ENCODE results near the gene ANKRD55.
"Not testable (repeated sequence)": the region's sequence is repeated elsewhere in the genome, so short reads cannot be mapped to it uniquely, and the experiment has no call there.

ANKRD55 gene

DNA sequence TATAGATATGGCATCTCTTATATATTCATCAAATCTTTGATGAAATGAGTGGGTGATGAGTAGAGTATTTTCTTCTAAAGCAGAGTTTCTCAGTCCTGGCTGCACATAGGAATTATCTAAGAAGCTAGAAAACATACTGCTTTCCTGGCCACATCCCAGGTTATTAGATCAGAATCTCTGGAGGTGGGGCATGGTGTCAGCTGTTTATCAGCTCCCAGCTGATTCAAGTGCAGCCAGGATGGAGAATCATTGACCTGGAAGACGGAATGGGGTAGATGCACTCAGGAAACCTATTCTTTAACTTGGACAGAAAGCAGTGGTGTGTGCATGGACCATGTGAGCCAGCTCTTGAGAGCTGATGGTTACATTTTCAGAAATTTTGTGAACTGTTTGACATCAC lies 130.2 kb downstream of the ANKRD55 start:
- DNase-seq (ENCODE audit: low read depth): no peak

DNA sequence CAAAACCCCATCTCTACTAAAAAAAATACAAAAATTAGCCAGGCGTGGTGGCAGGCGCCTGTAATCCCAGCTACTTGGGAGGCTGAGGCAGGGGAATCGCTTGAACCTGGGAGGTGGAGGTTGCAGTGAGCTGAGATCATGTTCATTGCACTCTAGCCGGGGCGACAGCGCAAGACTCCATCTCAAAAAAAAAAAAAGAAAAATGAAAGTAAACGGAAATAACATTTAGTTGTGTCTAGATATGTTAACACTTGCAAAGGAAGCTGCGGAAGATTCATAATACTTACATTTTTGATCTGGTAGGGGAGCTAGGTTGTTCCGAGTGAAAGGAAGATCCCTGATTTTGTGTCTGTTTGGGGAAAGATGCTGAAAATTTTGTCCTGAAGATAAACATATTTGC lies 130.9 kb downstream of the ANKRD55 start:
- DNase-seq (ENCODE audit: low read depth): not testable (repeated sequence)

DNA sequence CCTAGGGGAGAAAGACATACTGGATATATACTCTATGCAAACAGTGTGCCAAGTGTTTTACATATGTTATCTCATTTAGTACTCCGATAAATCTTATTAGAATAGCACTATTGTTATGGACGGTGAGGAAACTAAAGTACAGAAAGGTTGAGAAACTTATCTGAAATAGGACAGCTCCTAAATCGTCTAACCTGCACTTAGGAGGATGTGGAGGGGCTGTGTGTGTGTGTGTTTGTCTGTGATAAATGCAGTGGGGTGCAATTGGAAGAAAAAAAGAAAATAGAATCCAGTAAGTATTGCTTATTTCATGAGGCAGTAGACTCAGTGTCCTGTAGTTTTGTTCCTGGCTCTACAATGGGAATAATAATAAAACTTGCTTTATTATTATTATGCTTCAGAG lies 131.9 kb downstream of the ANKRD55 start:
- DNase-seq (ENCODE audit: low read depth): no peak

DNA sequence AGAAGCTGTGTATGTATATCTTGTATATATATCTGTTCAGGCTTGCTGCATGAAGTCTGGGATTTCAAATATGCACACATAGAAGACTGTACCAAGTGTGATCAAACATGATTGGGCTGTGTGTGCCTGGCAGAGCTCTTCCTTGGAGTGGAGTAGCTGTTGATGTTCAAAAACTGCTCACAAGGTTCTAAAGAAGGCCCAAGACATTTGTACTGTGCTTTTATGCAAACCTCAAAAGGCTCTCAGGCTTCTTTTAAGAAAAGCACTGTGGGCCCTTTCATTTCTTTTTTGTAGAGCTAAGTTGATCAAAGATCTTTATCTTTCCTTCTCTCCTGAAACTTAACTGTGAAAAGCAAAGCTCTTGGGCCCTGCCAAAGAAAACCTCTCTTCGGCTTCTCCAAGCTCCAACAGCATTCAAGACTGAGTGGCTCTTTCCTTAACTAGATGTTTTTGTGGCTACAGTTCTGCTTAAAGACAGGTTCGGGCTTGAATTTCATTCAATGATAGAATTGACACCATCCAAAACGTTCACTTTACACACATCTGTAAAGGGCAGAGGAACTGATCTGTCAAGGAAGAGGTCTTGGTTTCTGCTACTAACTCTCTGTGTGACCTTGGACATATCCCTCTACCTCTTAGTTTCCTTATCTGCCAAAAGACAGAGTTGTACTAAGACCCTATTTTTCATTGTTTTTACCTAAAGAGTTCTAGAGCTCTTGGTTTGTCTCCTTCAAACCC lies 132.5 kb downstream of the ANKRD55 start:
- DNase-seq (ENCODE audit: low read depth): no peak

DNA sequence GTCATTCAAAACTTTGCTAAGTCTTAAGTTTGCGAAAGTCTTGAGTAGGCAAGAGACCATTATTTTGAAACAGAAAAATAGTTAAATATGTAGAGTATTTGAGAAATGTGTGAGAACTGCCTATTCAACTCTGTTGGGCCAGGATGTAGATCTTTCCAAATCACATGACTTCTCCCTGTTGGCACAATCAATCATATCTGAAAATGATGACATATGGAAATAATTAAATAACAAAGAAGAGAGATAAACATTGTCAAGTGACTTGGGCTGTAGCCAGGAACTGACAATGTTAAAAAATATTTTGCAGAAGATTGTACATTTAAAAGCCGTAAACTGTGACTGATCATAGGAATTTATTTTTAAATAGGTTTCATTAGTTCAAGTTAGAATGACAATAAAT lies 133.8 kb downstream of the ANKRD55 start:
- no peak for DNase-seq (ENCODE audit: low read depth)

DNA sequence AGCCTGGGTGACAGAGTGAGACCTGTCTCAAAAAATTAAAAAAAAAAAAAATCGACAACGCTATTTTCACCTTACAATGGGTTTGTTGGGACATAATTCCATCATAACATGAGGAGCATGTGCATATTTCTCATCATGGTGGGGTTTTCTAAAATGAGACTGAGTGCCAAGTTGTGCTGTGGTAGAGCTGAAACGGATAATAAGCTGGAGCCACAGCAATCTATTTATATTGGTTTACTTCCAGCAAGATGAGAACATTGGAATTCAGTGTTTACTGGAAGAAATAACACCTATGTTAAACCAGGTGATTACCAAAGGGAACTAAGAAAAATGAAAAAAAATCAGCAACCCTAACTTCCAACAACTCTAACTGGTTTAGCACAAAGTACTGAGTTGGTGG lies 136.1 kb downstream of the ANKRD55 start:
- DNase-seq (ENCODE audit: low read depth): no peak

DNA sequence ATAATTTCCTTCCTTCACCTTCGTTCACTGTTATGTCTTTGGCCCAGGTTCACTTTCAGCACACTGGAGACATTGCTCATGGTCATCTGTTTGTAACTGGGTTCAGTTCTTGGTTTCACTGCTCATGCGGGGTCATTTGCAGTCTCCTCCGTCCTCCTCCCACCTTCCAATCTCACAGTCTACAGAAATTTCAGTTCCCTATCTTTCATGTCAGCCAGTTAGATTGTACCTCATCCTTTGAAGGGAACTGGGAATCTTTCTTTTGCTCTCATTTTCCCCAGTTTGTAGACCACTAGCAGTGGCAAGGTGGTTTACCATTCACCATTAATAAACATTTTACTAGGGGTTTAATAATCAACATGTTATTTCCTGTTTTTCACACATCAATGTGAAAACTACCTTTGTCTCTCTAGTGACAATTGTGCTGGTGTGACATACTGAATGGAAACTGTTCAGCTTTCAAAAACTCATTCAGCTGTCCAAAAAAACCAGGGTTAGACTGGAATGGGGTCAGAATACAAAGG lies 137.5 kb downstream of the ANKRD55 start:
- DNase-seq (ENCODE audit: low read depth): no peak

DNA sequence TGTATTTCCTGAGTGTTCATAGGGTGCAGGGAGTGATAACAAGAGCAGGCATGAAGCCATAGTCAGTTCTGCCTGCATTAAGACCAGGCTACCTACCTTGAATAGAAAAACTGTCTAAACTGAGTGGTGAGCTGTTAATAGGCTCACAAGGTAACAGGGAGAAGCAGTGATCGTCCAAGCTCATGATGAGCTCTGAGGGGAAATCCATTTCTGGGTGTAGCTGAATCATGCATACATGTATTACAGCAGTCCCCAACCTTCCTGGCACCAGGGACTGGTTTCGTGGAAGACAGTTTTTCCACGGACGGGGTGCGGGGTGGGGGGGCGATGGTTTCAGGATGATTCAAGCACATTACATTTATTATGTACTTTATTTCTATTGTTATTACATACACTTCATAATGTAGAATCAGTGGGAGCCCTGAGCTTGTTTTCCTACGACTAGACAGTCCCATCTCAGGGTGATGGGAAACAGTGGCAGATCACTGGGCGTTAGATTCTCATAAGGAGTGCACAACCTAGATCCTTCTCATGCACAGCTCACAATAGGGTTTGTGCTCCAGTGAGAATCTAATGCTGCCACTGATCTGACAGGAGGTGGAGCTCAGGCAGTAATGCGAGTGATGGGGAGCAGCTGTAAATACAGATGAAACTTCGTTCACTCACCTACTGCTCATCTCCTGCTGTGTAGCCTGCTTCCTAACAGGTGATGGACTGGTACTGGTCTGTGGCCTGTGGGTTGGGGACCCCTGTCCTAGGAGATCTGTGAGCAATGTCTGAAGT lies 138.4 kb downstream of the ANKRD55 start:
- no peak for DNase-seq (ENCODE audit: low read depth)

DNA sequence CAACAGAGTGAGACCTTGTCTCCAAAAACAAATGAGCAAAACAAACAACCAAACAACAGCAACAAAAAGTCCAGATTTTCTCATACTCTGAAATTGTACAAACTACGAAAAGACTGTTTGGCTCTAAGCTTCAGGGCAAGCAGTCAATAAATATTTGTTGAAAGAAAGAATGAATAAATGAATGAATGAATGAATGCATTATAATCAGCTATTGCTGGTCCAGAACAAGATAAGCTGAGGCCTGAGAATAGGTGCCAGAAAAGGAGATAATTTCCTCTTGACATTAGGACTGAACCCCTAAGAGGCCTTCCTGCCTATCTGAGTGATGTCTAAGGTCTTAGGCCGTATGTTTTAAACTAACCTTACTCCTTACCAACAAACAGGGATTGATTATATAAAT lies 139.2 kb downstream of the ANKRD55 start:
- no peak for DNase-seq (ENCODE audit: low read depth)

DNA sequence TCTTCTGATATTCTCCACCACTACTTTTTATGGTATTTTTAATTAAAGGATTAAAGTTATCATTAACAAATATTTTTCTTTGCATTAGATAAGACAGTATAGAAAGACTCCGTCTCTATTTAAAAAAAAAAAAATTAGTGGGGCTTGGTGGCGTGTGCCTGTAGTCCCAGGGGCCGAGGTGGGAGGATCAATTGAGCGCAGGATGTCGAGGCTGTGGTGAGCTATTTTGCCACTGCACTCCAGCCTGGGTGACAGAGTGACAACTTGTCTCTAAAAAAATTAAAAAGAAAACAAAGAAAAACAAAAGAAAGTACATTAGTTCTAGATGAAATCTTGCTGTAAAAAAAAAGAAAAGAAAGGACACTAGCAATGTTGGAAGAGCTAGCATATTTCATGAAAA lies 141.0 kb downstream of the ANKRD55 start:
- no peak for DNase-seq (ENCODE audit: low read depth)

DNA sequence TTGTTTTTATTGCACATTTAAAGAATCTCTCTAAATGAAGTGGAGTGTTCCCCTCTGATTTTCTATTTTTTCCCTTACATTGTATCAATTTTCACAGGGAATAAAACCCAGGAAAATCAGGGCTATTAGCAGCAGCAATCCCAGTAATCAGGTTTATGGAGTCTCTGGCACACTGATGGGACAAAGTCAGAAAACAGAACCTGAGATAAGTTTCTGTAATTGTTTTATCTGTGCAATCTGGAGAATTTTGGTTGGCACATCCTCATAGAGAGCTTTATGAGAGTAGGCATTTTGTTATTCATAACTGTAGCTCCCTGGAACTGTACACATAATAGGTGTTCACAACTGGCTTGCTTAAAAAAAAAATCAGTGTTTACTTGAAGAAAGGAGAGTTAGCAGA lies 141.5 kb downstream of the ANKRD55 start:
- no peak for DNase-seq (ENCODE audit: low read depth)

DNA sequence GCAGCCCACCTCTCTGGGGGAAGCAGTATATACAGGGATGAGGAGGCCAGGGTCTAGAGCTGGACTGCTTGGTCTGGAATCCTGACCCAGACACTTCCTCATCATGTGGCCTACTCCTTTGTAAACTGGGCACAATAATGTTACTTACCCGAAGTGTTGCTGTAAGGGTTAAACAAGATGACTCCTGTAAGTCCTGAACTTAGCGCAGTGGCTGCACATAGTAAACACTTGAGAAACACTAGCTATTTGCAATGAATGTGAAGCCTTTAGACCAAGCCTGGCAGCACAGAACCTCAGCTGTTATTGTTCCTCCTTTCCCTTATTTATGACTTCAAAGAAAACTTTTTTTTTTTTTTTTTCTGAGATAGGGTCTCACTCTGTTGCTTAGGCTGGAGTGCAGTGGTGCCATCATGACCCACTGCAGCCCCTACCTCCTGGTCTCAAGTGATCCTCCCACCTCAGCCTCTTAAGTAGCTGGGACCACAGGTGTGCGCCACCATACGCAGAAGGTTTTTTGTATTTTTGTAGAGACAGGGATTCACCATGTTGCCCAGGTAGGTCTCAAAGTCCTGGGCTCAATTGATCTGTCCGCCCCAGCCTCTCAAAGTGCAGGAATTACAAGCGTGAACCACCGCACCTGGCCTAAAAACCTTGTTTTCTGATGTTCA lies 142.2 kb downstream of the ANKRD55 start:
- DNase-seq (ENCODE audit: low read depth): no peak

DNA sequence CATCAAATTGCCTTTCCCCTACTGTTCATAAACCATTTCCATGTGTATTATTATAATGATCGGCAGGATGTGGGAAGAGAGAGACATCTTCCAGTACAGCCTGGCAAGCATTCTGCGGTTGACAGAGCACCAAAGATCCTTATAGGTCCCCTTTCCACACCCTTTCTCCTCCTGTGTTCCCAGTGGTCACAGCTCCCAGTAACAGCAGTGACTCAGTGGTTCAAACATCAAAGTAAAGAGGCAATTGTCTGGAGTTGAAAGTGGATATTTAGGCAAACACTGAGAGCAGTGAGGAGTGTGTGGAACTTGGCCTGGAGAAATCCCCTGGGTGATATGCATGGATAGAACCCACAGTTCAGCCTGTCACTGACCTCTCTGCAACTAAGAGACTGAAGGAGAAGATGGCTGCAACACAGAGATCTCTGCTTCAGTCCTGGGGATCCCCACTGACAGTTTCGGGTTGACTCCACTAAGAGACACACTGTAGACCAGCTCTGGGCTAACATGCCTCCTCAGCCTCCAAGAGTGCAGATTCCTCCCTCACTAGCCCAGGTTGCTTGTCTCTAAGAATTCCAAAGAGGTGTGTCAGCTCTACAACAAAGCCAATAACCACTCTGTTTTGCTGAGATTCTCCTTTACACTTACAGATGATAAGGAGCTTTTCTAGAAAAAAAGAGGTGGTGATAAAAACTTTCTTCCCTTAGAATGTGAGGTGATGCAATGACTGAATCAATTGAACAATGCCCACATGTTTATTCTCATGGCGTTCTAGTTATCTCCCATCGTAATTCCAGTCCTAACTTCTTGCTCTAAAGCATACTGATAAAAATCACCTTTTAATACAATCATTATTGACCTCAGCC lies 143.9 kb downstream of the ANKRD55 start:
- no peak for DNase-seq (ENCODE audit: low read depth)

DNA sequence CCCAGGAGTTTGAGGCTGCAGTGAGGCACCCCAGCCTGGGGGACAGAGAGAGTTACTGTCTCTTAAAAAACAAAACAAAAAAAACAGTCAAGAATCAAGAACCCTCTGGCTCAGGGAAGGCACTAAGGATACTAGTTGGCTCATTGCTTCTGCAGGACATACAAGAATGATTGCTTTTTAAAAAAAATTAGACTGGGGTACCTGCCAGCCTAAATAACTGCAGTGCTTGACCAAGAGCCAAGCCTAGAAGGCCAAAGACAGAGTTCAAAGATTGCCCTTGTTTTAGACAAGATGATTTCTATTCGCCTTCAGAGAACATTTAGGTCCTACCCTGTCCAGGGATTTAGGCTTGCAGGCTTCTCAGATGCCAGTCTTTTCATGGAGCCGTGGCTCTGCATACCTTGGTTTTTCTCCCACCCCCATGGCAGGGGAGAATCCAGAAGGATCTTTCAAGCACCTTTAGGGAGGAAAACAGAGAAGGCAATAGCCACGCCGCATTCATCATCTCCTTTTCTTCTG lies 144.6 kb downstream of the ANKRD55 start:
- no peak for DNase-seq (ENCODE audit: low read depth)

DNA sequence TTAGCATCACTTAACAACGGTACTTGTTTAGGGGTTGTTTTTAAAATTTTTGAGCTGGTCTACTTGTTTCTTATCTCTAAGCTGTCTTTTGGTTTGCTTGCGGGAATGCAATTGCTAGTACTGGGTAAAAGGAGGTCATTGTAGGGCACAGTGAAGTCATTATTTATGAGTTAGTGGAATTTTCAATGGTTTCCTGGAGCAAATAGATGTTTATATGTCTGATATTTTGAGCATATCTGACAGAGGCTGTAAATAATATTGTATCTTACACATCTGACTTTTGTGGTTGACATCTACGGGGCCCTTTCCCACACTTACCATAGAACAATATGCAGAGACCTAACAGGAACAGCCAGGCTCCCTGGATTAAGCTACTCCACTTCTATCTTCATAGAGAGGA lies 147.9 kb downstream of the ANKRD55 start:
- DNase-seq (ENCODE audit: low read depth): no peak

DNA sequence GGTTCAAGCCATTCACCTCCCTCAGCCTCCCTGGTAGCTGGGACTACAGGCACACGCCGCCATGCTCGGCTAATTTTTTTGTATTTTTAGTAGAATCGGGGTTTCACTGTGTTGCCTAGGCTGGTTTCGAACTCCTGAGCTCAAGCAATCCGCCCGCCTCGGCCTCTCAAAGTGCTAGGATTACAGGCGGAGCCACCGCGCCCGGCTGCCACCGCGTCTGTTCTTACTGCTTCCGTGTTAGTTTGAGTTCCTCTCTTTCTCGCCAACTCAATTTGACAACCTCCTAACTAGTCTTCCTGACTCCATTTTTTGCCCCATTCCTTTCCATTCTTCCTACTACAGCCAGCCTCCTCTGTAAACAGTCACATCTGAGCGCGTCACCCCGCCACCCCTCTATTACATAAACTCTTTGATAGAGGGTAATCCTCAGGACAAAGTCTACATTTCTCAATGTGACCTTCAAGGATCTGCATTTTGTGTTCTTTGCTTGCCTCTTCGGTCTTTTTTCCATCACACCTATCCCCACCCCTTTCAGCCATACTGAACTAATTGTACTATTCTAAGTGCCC lies 149.8 kb downstream of the ANKRD55 start:
- DNase-seq (ENCODE audit: low read depth): no peak

DNA sequence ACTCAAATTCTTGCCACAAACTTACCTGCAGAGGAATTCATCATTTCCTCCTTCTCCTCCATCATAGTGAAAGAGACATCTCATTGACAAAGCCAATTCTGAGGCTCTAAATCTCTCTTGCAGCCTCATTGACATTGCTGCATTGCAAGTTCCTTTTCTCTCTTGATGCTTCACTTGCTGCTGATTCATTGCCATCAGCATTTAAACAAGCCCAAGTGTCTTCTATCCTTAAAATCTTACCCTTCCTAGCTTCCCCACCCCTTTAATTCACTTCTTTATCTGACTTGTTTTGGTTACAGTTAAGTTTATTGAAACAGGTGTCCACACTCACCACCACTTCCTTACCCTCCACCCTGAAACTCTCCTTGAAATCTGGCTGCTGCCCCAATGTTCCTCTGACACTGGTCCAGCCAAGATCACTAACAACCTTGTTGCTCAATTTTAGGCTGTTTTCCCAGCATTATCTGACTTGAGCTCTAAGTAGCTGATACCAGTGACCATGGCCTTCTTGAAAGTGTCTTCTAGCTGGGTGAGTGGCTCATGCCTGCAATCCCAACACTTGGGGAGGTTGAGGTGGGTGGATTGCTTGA lies 152.0 kb downstream of the ANKRD55 start:
- not testable (repeated sequence) for DNase-seq (ENCODE audit: low read depth)

DNA sequence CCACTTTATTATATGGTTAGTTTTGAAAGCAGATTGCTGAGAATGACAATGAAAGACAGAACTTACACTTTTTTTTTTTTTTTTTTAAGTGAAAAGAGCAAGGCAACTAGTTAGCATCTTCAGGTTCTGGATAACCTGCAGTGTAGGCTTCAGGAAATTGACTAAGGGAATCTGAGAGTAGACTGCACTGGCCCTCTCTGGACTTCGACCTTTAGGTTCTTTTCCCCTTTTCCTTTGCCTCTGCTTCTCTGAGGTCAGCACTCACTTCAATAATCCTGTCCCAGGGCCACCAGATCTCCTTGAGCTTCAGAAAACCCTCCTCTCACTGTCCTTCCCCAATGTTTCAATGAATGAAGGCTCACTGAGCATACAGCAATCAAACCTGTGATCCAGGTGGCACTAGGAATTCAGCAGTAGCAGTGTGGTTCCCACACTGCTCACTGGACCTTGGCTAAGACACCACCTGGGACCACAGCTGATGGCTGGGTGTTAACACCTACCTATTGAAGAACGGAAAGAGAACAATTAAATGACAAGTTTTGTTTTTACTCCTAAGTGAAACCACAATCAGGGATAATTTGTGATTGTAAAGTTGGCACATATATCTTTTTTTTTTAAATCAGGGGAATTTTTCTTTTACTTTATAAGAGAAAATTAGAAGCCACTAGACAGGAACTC lies 152.6 kb downstream of the ANKRD55 start:
- DNase-seq (ENCODE audit: low read depth): no peak

DNA sequence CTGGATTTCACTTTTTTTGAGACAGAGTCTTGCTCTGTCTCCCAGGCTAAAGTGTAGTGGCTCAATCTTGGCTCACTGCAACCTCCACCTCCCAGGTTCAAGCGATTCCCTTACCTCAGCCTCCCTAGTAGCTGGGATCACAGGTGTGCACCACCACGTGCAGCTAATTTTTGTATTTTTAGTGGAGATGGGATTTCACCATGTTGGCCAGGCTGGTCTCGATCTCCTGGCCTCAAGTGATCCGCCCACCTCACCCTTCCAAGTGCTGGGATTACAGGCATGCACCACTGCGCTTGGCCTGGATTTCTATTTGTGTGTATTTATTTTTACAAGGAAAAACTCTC lies 154.0 kb downstream of the ANKRD55 start:
- DNase-seq (ENCODE audit: low read depth): not testable (repeated sequence)

All from stimulated activated CD8-positive, alpha-beta memory T cell treated with anti-CD3 and anti-CD28 coated beads, Interleukin-12 subunit alpha, Interleukin-12 subunit beta, amount 100 ng/mL, for 4 hours (primary cell).